GM10266 (cell line): ENCODE results near the gene SGCA.

Source experiments
- DNase-seq: peaks from one replicate; pipeline ENCODE4 v3.0.0; 2012; ENCODE audit errors: extremely low spot score
- CTCF ChIP-seq: IDR thresholded peaks from 2 replicates; pipeline ENCODE4 v1.5.1; 2012; ENCODE audit warnings: mild to moderate bottlenecking, low read depth; ENCODE audit not compliant: control insufficient read depth, insufficient read depth; ENCODE audit errors: missing control alignments

SGCA gene

GRCh38 chr17:50165867-50166517 is at the start of gene SGCA:
Gene SGCA (plus strand): TSS chr17:50166005. CDS start chr17:50166041, 36 bp downstream.
- no peak for TF ChIP-seq CTCF
- no peak for DNase-seq

- peak; percentile 73 for DNase-seq
- peak; percentile 52 for TF ChIP-seq CTCF
Measured at GRCh38 chr17:50117202-50118051, 48.4 kb upstream of the SGCA start.

- no peak for TF ChIP-seq CTCF
Measured at GRCh38 chr17:50118076-50118827, 47.6 kb upstream of the SGCA start.

GRCh38 chr17:50118828-50119218 is 47.0 kb upstream of the SGCA start:
- no peak for TF ChIP-seq CTCF
- no peak for DNase-seq

More at GRCh38 chr17:50118076-50118827, 47.6 kb upstream of the SGCA start:
- no peak for DNase-seq

- no peak for DNase-seq
- no peak for TF ChIP-seq CTCF
Measured at GRCh38 chr17:50120475-50121253, 45.1 kb upstream of the SGCA start.

GRCh38 chr17:50122945-50123344 is 42.9 kb upstream of the SGCA start:
- no peak for TF ChIP-seq CTCF
- no peak for DNase-seq
